Natural killer cell (primary cell): ENCODE measurements around the gene CFAP298. TPM values are rescaled to one million over a fixed set of nuclear protein-coding genes. Genes with fewer than 3 reads are reported as not detected.
A peak's percentile ranks its signal among the peaks of the same experiment; 100 is the strongest.
"Not testable (repeated sequence)": the region's sequence is repeated elsewhere in the genome, so short reads cannot be mapped to it uniquely, and the experiment has no call there.

ENCODE experiments used
- ATAC-seq, 3 donors: fragments of 150-1000 bp in 2 of 3; fragments of 200-7000 bp in 1 of 3; cut with Tn5 transposase; 1 replicate in 1 of 3; 2 replicates in 2 of 3; pipeline ENCODE4 v1.10.0; 2021; ENCODE audit warnings: mild to moderate bottlenecking in 2 of 3, moderate library complexity in 2 of 3
- DNase-seq, 2 donors: peaks; one replicate each; pipeline versions ENCODE4 v3.0.0 to v3.0.0-alpha.2; 2013 to 2021; ENCODE audit warnings: mixed read lengths in 1 of 2
- H3K27ac ChIP-seq: one replicate; pipeline ENCODE4 v1.5.1; 2013; ENCODE audit warnings: mild to moderate bottlenecking, low read length
- H3K27me3 ChIP-seq: one replicate; pipeline ENCODE4 v1.6.1; 2013; ENCODE audit warnings: low read length; ENCODE audit not compliant: control insufficient read depth, insufficient read depth
- H3K36me3 ChIP-seq: one replicate; pipeline ENCODE4 v1.6.1; 2013; ENCODE audit warnings: low read length; ENCODE audit not compliant: control insufficient read depth, insufficient read depth
- H3K4me1 ChIP-seq: one replicate; pipeline ENCODE4 v1.6.1; 2013; ENCODE audit warnings: low read length; ENCODE audit not compliant: control insufficient read depth, insufficient read depth
- H3K4me3 ChIP-seq: one replicate; pipeline ENCODE4 v1.5.1; 2013; ENCODE audit warnings: low read length
- H3K9me3 ChIP-seq: one replicate; pipeline ENCODE4 v1.6.1; 2013; ENCODE audit warnings: low read length; ENCODE audit not compliant: control insufficient read depth, insufficient read depth
- H3K27ac Mint-ChIP-seq, 2 donors: one replicate each; pipeline ENCODE4 v1.8.0; 2022; ENCODE audit warnings: mild to moderate bottlenecking in 2 of 2, mixed read lengths in 2 of 2, moderate library complexity in 1 of 2
- H3K27me3 Mint-ChIP-seq, 2 donors: one replicate each; pipeline ENCODE4 v1.8.0; 2022; ENCODE audit warnings: low read depth in 2 of 2, mixed read lengths in 2 of 2
- H3K36me3 Mint-ChIP-seq: one replicate; pipeline ENCODE4 v1.8.0; 2022; ENCODE audit warnings: mixed read lengths
- H3K4me1 Mint-ChIP-seq, 2 donors: one replicate each; pipeline ENCODE4 v1.8.0; 2022; ENCODE audit warnings: mixed read lengths in 2 of 2
- H3K4me3 Mint-ChIP-seq: one replicate; pipeline ENCODE4 v1.8.0; 2022; ENCODE audit warnings: mild to moderate bottlenecking, moderate library complexity, mixed read lengths
- H3K9me3 Mint-ChIP-seq, 2 donors: one replicate each; pipeline ENCODE4 v1.8.0; 2022; ENCODE audit warnings: mixed read lengths in 2 of 2
- CTCF ChIP-seq: fragments of 200-600 bp; IDR thresholded peaks from one replicate; pipeline ENCODE4 v1.8.0; 2022; ENCODE audit warnings: antibody characterized with exemption
- WGBS: methylation state at CpG from one replicate; pipeline ENCODE4 v1.1.7; 2013; ENCODE audit warnings: missing lambda C conversion rate; ENCODE audit not compliant: insufficient coverage; 5-methylcytosine and 5-hydroxymethylcytosine counted together
- intact Hi-C: fragments of 100-400 bp; cut with micrococcal nuclease; formaldehyde crosslinking; loops from one replicate; pipeline ENCODE4 v1.14.2; 2022
- total RNA-seq, 4 donors: library from RNA; stranded (reverse); fragments of 120-200 nt in 1 of 4; gene quantifications; one replicate each; pipeline versions ENCODE4 v1.2.3 to v1.2.4, GENCODE V29; 2013 to 2022

Gene CFAP298
- 10 to 100 TPM; 16.1 to 23.7 (median 16.8) TPM for total RNA-seq
- 38.6 TPM for total RNA-seq (2013)

- WGBS, result under 1% methylated on average over 81 of the region's 81 CpGs
- H3K36me3 Mint-ChIP-seq, result no peaks in the 10 kb centered on the region
- Histone ChIP-seq H3K27me3 (no peaks in the 10 kb centered on the region), H3K36me3 (peaks cover 15% of the 10 kb centered on the region), H3K4me3 (peak within 1 kb of the TSS; percentile 85), H3K9me3 (no peaks in the 10 kb centered on the region), H3K4me1 (peaks cover 18% of the 10 kb centered on the region), H3K27ac (peak within 1 kb of the TSS; percentile 87)
- intact Hi-C loops, result loop anchor here (1.0 to 5.0 kb wide), 5 partner anchors 43 to 880 kb away; partner anchors contain the start of genes PAXBP1, SCAF4, SYNJ1 and URB1
- peaks cover 14 to 20% of the 10 kb centered on the region in 2 donors for H3K4me1 Mint-ChIP-seq
- no peak for TF ChIP-seq CTCF
- ATAC-seq (peak; percentile 92 to 99 (median 94)), DNase-seq (peak; percentile 86 to 97)
- peaks cover 0 to 11% of the 10 kb centered on the region in 2 donors for H3K27me3 Mint-ChIP-seq
- peak within 1 kb of the TSS; percentile 95 to 97 for H3K27ac Mint-ChIP-seq
- peak within 1 kb of the TSS; percentile 96 for H3K4me3 Mint-ChIP-seq
- H3K9me3 Mint-ChIP-seq, result no peaks in the 10 kb centered on the region
These were observed at the start of gene CFAP298 for GRCh38 chr21:32612075-32612998. TSS of gene CFAP298 (minus strand) at chr21:32612377. CDS start at chr21:32612243, 134 bp downstream.

GRCh38 chr21:32661026-32661782, 49.0 kb upstream of the CFAP298 start:
- Histone ChIP-seq H3K9me3 (peaks cover 20% of the 10 kb centered on the region), H3K36me3 (peaks cover 48% of the 10 kb centered on the region)
- H3K27me3 Mint-ChIP-seq, H3K4me3 ChIP-seq, H3K4me1 Mint-ChIP-seq, H3K4me1 ChIP-seq, H3K27me3 ChIP-seq, H3K4me3 Mint-ChIP-seq, DNase-seq, ATAC-seq, H3K27ac Mint-ChIP-seq, H3K27ac ChIP-seq, intact Hi-C loops: not testable (repeated sequence)
- Mint-ChIP-seq H3K36me3 (peaks cover 47% of the 10 kb centered on the region), H3K9me3 (peaks cover 0 to 14% of the 10 kb centered on the region in 2 donors)
- WGBS, result 97% methylated on average over 13 of the region's 13 CpGs

- H3K9me3 Mint-ChIP-seq, result peaks cover 0 to 2% of the 10 kb centered on the region in 2 donors
- WGBS, result 100% methylated on average over 6 of the region's 9 CpGs
- Histone ChIP-seq H3K9me3 (peaks cover 4% of the 10 kb centered on the region), H3K4me3 (no peak overlapping the region), H3K27me3 (no peaks in the 10 kb centered on the region), H3K27ac (no peak overlapping the region), H3K4me1 (no peaks in the 10 kb centered on the region), H3K36me3 (peaks cover 32% of the 10 kb centered on the region)
- intact Hi-C loops, result no loop called here
- no peaks in the 10 kb centered on the region for H3K27me3 Mint-ChIP-seq
- no peak for TF ChIP-seq CTCF
- no peak overlapping the region for H3K27ac Mint-ChIP-seq
- H3K4me3 Mint-ChIP-seq, result no peak overlapping the region
- no peaks in the 10 kb centered on the region for H3K4me1 Mint-ChIP-seq
- DNase-seq (no peak), ATAC-seq (no peak)
- H3K36me3 Mint-ChIP-seq, result peaks cover 20% of the 10 kb centered on the region
These were observed 46.3 kb upstream of the CFAP298 start for GRCh38 chr21:32658524-32658923.
